Measurements from ENCODE around the gene ADAM10. TPM values are rescaled to one million over a fixed set of nuclear protein-coding genes. Genes with fewer than 3 reads are reported as not detected.
A peak's percentile ranks its signal among the peaks of the same experiment; 100 is the strongest.

Gene ADAM10
- total and polyA plus RNA-seq, 8 donors = 5.8 to 159 (median 17.2) TPM

- WGBS, 5 donors = 29 to 50% (median 41%) methylated on average over 3 of the region's 3 CpGs
- no peak overlapping the region for H3K27ac ChIP-seq
- no peaks in the 10 kb centered on the region for H3K4me1 ChIP-seq
- intact Hi-C loops (cut with DNase I; ENCODE audit: low total_unique reads) = loop anchor here (10.0 kb wide), 1 partner anchor 493 kb away; no protein-coding TSS in a partner anchor
- no peaks in the 10 kb centered on the region for H3K36me3 ChIP-seq
- DNase-seq = peak in 1 of 2 donors; percentile 25
- H3K9me3 ChIP-seq = no peaks in the 10 kb centered on the region
- TF ChIP-seq POLR2A (IDR thresholded peaks at IDR 0.05) = no peak
- TF ChIP-seq, protein P1, sequence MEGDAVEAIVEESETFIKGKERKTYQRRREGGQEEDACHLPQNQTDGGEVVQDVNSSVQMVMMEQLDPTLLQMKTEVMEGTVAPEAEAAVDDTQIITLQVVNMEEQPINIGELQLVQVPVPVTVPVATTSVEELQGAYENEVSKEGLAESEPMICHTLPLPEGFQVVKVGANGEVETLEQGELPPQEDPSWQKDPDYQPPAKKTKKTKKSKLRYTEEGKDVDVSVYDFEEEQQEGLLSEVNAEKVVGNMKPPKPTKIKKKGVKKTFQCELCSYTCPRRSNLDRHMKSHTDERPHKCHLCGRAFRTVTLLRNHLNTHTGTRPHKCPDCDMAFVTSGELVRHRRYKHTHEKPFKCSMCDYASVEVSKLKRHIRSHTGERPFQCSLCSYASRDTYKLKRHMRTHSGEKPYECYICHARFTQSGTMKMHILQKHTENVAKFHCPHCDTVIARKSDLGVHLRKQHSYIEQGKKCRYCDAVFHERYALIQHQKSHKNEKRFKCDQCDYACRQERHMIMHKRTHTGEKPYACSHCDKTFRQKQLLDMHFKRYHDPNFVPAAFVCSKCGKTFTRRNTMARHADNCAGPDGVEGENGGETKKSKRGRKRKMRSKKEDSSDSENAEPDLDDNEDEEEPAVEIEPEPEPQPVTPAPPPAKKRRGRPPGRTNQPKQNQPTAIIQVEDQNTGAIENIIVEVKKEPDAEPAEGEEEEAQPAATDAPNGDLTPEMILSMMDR (IDR thresholded peaks at IDR 0.05) = peak in 1 of 7 experiments; percentile 16
- no peaks in the 10 kb centered on the region for H3K27me3 ChIP-seq
- no peak overlapping the region for H3K4me3 ChIP-seq
Measured at GRCh38 chr15:58758141-58758540, 8.6 kb upstream of the ADAM10 start.

DNA sequence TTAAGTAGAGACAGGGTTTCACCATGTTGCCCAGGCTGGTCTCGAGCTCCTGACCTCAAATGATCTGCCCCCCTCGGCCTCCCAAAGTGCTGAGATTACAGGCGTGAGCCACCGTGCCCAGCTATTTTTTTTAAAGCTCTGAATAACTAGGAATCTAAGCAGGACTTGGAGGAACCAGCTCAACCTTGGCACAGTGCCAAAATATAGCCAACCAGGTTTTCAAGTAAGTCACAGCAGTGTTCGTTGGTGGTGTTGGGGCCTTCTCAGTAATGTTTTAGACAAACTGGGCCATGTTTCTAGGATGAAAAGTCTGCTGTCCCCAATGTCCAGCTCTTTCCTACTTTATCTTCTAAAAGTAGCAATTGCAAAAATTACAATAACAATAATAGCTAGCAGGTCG is 6.4 kb upstream of the ADAM10 start:
- H3K9me3 ChIP-seq = no peaks in the 10 kb centered on the region
- H3K4me1 ChIP-seq = peaks cover 0 to under 1% (median 0%) of the 10 kb centered on the region in 4 donors
- 35 to 57% (median 48%) methylated on average over 6 of the region's 6 CpGs for WGBS, 5 donors
- TF ChIP-seq POLR2A (IDR thresholded peaks at IDR 0.05) (no peak), POLR2AphosphoS5 (IDR thresholded peaks at IDR 0.05) (no peak), EP300 (IDR thresholded peaks at IDR 0.05) (no peak)
- TF ChIP-seq, protein P1 (IDR thresholded peaks at IDR 0.05) = no peak
- peak in 1 of 2 donors; percentile 55 for DNase-seq
- intact Hi-C loops (cut with DNase I; ENCODE audit: low total_unique reads) = loop anchor here (10.0 kb wide), 1 partner anchor 491 kb away; no protein-coding TSS in a partner anchor
- H3K36me3 ChIP-seq = no peaks in the 10 kb centered on the region
- no peak overlapping the region for H3K27ac ChIP-seq
- no peaks in the 10 kb centered on the region for H3K27me3 ChIP-seq
- no peak overlapping the region for H3K4me3 ChIP-seq

DNA sequence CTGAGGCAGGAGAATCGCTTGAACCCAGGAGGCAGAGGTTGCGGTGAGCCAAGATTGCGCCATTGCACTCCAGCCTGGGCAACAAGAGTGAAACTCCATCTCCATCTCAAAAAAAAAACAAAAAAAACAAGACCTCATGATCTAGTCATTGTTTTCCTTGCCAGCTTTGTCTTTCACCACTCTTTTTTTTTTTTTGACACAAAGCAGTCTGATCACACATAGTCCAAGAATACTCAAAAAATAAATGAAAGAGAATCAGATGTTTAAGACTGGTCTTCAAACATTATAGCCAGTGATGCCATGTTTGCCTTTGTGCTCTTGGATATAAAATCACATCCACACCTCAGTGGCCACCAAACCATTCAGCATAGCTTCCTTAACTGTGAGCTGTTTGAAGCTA is 5.8 kb upstream of the ADAM10 start:
- DNase-seq = no peak
- Histone ChIP-seq H3K36me3 (no peaks in the 10 kb centered on the region), H3K9me3 (no peaks in the 10 kb centered on the region), H3K27me3 (no peaks in the 10 kb centered on the region), H3K4me1 (peaks cover 0 to 6% (median 0%) of the 10 kb centered on the region in 4 donors), H3K27ac (no peak overlapping the region), H3K4me3 (no peak overlapping the region)
- intact Hi-C loops (cut with DNase I; ENCODE audit: low total_unique reads) = loop anchor here (10.0 kb wide), 1 partner anchor 491 kb away; no protein-coding TSS in a partner anchor
- TF ChIP-seq, protein P1 (IDR thresholded peaks at IDR 0.05) = no peak
- TF ChIP-seq POLR2A (IDR thresholded peaks at IDR 0.05) (no peak), EP300 (IDR thresholded peaks at IDR 0.05) (no peak), POLR2AphosphoS5 (IDR thresholded peaks at IDR 0.05) (no peak)
- WGBS, 5 donors = 98 to 100% (median 100%) methylated on average over 2 to 3 of the region's 3 CpGs

DNA sequence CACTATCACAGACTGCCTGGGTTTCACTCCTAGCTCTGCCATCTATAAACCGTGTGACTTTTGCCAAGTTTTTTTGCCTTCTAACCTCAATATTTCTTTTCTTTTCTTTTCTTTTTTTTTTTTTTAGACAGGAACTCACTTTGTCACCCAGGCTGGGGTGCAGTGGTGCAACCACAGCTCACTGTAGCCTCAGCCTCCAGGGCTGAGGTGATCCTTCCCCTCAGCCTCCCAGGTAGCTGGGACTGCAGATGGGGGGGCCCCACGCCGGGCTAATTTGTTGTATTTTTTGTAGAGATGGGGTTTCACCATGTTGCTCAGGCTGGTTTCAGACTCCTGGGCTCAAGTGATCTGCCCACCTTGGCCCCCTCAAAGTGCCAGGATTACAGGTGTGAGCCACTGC is 3.2 kb upstream of the ADAM10 start:
- intact Hi-C loops (cut with DNase I; ENCODE audit: low total_unique reads) = loop anchor here (10.0 kb wide), 1 partner anchor 488 kb away; no protein-coding TSS in a partner anchor
- no peaks in the 10 kb centered on the region for H3K9me3 ChIP-seq
- no peak overlapping the region for H3K4me3 ChIP-seq
- no peaks in the 10 kb centered on the region for H3K27me3 ChIP-seq
- no peak overlapping the region for H3K27ac ChIP-seq
- no peak for DNase-seq
- WGBS, 5 donors = 78 to 87% (median 83%) methylated on average over 3 of the region's 3 CpGs
- H3K4me1 ChIP-seq = peaks cover 0 to 11% (median 4%) of the 10 kb centered on the region in 4 donors
- TF ChIP-seq, protein P1 (IDR thresholded peaks at IDR 0.05) = no peak
- no peak for TF ChIP-seq POLR2AphosphoS5 (IDR thresholded peaks at IDR 0.05)
- no peak for TF ChIP-seq POLR2A (IDR thresholded peaks at IDR 0.05)
- no peak for TF ChIP-seq EP300 (IDR thresholded peaks at IDR 0.05)
- H3K36me3 ChIP-seq = no peaks in the 10 kb centered on the region

All from stomach (tissue), 9 donors.